SK-N-SH (cell line): ENCODE results near the gene ANK3. TPM values are rescaled to one million over a fixed set of nuclear protein-coding genes. Genes with fewer than 3 reads are reported as not detected.

Experiments
- CTCF ChIA-PET: fragments of 300-600, 350-600 bp; formaldehyde crosslinking; extraction: SDS; loops from one replicate; lab custom pipeline; 2021; lab: Yijun Ruan, JAX
- POLR2A ChIA-PET: fragments of 350-600 bp; sonication (Branson Sonifier 250); formaldehyde crosslinking; extraction: SDS; loops from one replicate; lab custom pipeline; 2020; ENCODE audit warnings: antibody characterized with exemption, inconsistent platforms; lab: Yijun Ruan, JAX
- DNase-seq: peaks from one replicate; pipeline ENCODE4 v3.0.0; 2012
- H2AFZ ChIP-seq: fragments of 200-600 bp; sonication (generic); 2 replicates; pipeline ENCODE4 v1.8.1; 2016; ENCODE audit warnings: antibody characterized with exemption, mild to moderate bottlenecking, low read depth
- H3F3A ChIP-seq: fragments of 200-600 bp; sonication (generic); replicated peaks from 2 replicates; pipeline ENCODE3; 2016; ENCODE audit warnings: antibody characterized with exemption, mild to moderate bottlenecking; ENCODE audit not compliant: insufficient read depth
- H3K27ac ChIP-seq, 2 experiments: fragments of 200-500 bp in 1 of 2; fragments of 200-600 bp in 1 of 2; sonication (Bioruptor generic) in 1 of 2; sonication (generic), shearing (Covaris generic) in 1 of 2; 2 replicates each; pipeline versions ENCODE4 v1.5.1 to v1.6.1; 2014 to 2016; ENCODE audit warnings: low read depth in 2 of 2, inconsistent platforms in 1 of 2, low read length in 1 of 2, mild to moderate bottlenecking in 1 of 2, mixed read lengths in 1 of 2
- H3K27me3 ChIP-seq: fragments of 200-600 bp; sonication (generic), shearing (Covaris generic); 2 replicates; pipeline ENCODE4 v1.6.1; 2016; ENCODE audit warnings: mixed run types; ENCODE audit not compliant: insufficient read depth
- H3K36me3 ChIP-seq, 2 experiments: fragments of 200-500 bp in 1 of 2; fragments of 200-600 bp in 1 of 2; sonication (Bioruptor generic) in 1 of 2; sonication (generic) in 1 of 2; replicated peaks in 1 of 2; 2 replicates each; pipeline versions ENCODE3 to v1.5.1; 2014 to 2016; ENCODE audit warnings: low read length in 1 of 2, mild to moderate bottlenecking in 1 of 2; ENCODE audit not compliant: insufficient read depth in 2 of 2, control insufficient read depth in 1 of 2
- H3K4me1 ChIP-seq, 2 experiments: fragments of 200-500 bp in 1 of 2; fragments of 200-600 bp in 1 of 2; sonication (Bioruptor generic) in 1 of 2; sonication (generic), shearing (Covaris generic) in 1 of 2; 2 replicates each; pipeline versions ENCODE4 v1.5.1 to v1.6.1; 2014 to 2016; ENCODE audit warnings: low read depth in 1 of 2, low read length in 1 of 2, mixed run types in 1 of 2; ENCODE audit not compliant: insufficient read depth in 2 of 2, control insufficient read depth in 1 of 2
- H3K4me2 ChIP-seq: fragments of 200-600 bp; sonication (generic), shearing (Covaris generic); 2 replicates; pipeline ENCODE4 v1.6.1; 2017; ENCODE audit warnings: mixed run types
- H3K4me3 ChIP-seq, 2 experiments: fragments of 200-500 bp in 1 of 2; fragments of 200-600 bp in 1 of 2; sonication (Bioruptor generic) in 1 of 2; sonication (generic), shearing (Covaris generic) in 1 of 2; 2 replicates each; pipeline versions ENCODE4 v1.5.1 to v1.8.1; 2014 to 2016; ENCODE audit warnings: low read depth in 2 of 2, inconsistent platforms in 1 of 2, low read length in 1 of 2, mild to moderate bottlenecking in 1 of 2, mixed read lengths in 1 of 2, moderate library complexity in 1 of 2
- H3K79me2 ChIP-seq: fragments of 200-600 bp; sonication (generic); 2 replicates; pipeline ENCODE4 v1.8.1; 2017; ENCODE audit warnings: mild to moderate bottlenecking; ENCODE audit not compliant: insufficient read depth
- H3K9ac ChIP-seq: fragments of 200-600 bp; sonication (generic); 2 replicates; pipeline ENCODE4 v1.6.1; 2017; ENCODE audit warnings: mixed run types
- H3K9me2 ChIP-seq: fragments of 200-600 bp; sonication (generic); 2 replicates; pipeline ENCODE4 v1.6.1; 2017; ENCODE audit warnings: mixed run types
- H3K9me3 ChIP-seq: fragments of 200-600 bp; sonication (generic); 2 replicates; pipeline ENCODE4 v1.6.1; 2017; ENCODE audit warnings: mixed run types, mild to moderate bottlenecking, moderate library complexity
- H4K20me1 ChIP-seq: fragments of 200-600 bp; sonication (generic); 2 replicates; pipeline ENCODE4 v1.6.1; 2017; ENCODE audit warnings: mild to moderate bottlenecking, mixed run types; ENCODE audit not compliant: insufficient read depth
- CHD2 ChIP-seq: fragments of 150-350 bp; IDR thresholded peaks from 2 replicates; pipeline ENCODE4 v1.6.1; 2018; ENCODE audit warnings: low read length; ENCODE audit not compliant: partially characterized antibody
- ELF1 ChIP-seq: IDR thresholded peaks from 2 replicates; pipeline ENCODE4 v1.4.0; 2012
- EP300 ChIP-seq, 2 experiments: IDR thresholded peaks; 2 replicates each; pipeline versions ENCODE4 v1.4.0 to v1.6.1; 2012; ENCODE audit warnings: borderline replicate concordance in 1 of 2, low read depth in 1 of 2, low read length in 1 of 2
- EZH2phosphoT487 ChIP-seq: fragments of 200-600 bp; sonication (generic); IDR thresholded peaks from 2 replicates; pipeline ENCODE4 v1.6.1; 2017; ENCODE audit warnings: low read depth, mixed run types, mild to moderate bottlenecking, antibody characterized with exemption, moderate library complexity, borderline replicate concordance
- FOXJ3 ChIP-seq: sonication (generic); formaldehyde crosslinking; IDR thresholded peaks from 2 replicates; pipeline ENCODE4 v1.5.1; 2020; ENCODE audit warnings: mild to moderate bottlenecking, missing genetic modification reagents
- FOXM1 ChIP-seq: IDR thresholded peaks from 2 replicates; pipeline ENCODE4 v1.4.0; 2012; ENCODE audit warnings: low read depth, mild to moderate bottlenecking
- GABPA ChIP-seq: IDR thresholded peaks from 2 replicates; pipeline ENCODE4 v1.4.0; 2012; ENCODE audit warnings: low read depth, mild to moderate bottlenecking
- IRF3 ChIP-seq: fragments of 150-350 bp; IDR thresholded peaks from 2 replicates; pipeline ENCODE4 v1.6.1; 2016; ENCODE audit warnings: mild to moderate bottlenecking, low read depth, low read length
- JUND ChIP-seq: IDR thresholded peaks from 2 replicates; pipeline ENCODE4 v1.4.0; 2012
- MAX ChIP-seq: IDR thresholded peaks from 2 replicates; pipeline ENCODE4 v1.4.0; 2012; ENCODE audit warnings: low read depth
- MEF2A ChIP-seq: IDR thresholded peaks from 2 replicates; pipeline ENCODE4 v1.4.0; 2012; ENCODE audit warnings: low read depth, borderline replicate concordance
- NFIC ChIP-seq: IDR thresholded peaks from 2 replicates; pipeline ENCODE4 v1.4.0; 2012; ENCODE audit warnings: borderline replicate concordance
- RCOR1 ChIP-seq: fragments of 150-350 bp; IDR thresholded peaks from 2 replicates; pipeline ENCODE4 v1.6.1; 2017; ENCODE audit warnings: antibody characterized with exemption, low read length
- REST ChIP-seq: IDR thresholded peaks from 2 replicates; pipeline ENCODE4 v1.6.1; 2012; ENCODE audit warnings: mild to moderate bottlenecking, low read depth, low read length, moderate library complexity
- RFX5 ChIP-seq: IDR thresholded peaks from 2 replicates; pipeline ENCODE4 v1.6.1; 2012; ENCODE audit warnings: mild to moderate bottlenecking, improper control_type of control experiment, low read length
- SIN3A ChIP-seq: IDR thresholded peaks from 2 replicates; pipeline ENCODE4 v1.6.1; 2012; ENCODE audit warnings: low read depth, mild to moderate bottlenecking, low read length, moderate library complexity, borderline replicate concordance
- SMC3 ChIP-seq: IDR thresholded peaks from 2 replicates; pipeline ENCODE4 v1.6.1; 2012; ENCODE audit warnings: low read depth, low read length, improper control_type of control experiment
- USF1 ChIP-seq: IDR thresholded peaks from 2 replicates; pipeline ENCODE4 v1.4.0; 2012; ENCODE audit warnings: low read depth, borderline replicate concordance
- USF2 ChIP-seq: fragments of 150-350 bp; IDR thresholded peaks from 2 replicates; pipeline ENCODE4 v1.6.1; 2017; ENCODE audit warnings: antibody characterized with exemption, low read length, low read depth, borderline replicate concordance
- WGBS: methylation state at CpG from one replicate; pipeline ENCODE4 v1.1.6; 2017; ENCODE audit warnings: low lambda C conversion rate; 5-methylcytosine and 5-hydroxymethylcytosine counted together
- polyA plus RNA-seq, 3 experiments: library from polyadenylated mRNA; depleted of rRNA; stranded (reverse); fragments of >200 nt; gene quantifications; 2 replicates each; pipeline ENCODE4 v1.2.3, GENCODE V29; 2012

Gene ANK3
- polyA plus RNA-seq, 1 of the 3 experiments (the other 2 are of a cell fraction) = 10.0 TPM

GRCh38 chr10:60130130-60130579 lies 259.5 kb downstream of the ANK3 start:
- TF ChIP-seq RCOR1 = no peak
- no peak for TF ChIP-seq JUND
- no peak for TF ChIP-seq ELF1
- no peak for TF ChIP-seq MAX
- TF ChIP-seq EP300 (IDR thresholded peaks at IDR 0.05; ENCODE audit: borderline replicate concordance in 1 of 2, low read depth in 1 of 2, low read length in 1 of 2) = no peak
- TF ChIP-seq RFX5 = no peak
- TF ChIP-seq USF1 = no peak
- TF ChIP-seq CHD2 = no peak
- no peak for TF ChIP-seq EZH2phosphoT487
- TF ChIP-seq SIN3A = no peak
- TF ChIP-seq MEF2A = no peak
- TF ChIP-seq IRF3 = no peak
- Histone ChIP-seq H4K20me1 (no peaks in the 10 kb centered on the region), H2AFZ (no peak overlapping the region), H3K9me3 (no peaks in the 10 kb centered on the region), H3K27me3 (no peaks in the 10 kb centered on the region), H3K9ac (no peak overlapping the region), H3K79me2 (no peaks in the 10 kb centered on the region), H3K4me1 (peaks cover 0 to 6% of the 10 kb centered on the region in 2 experiments; a peak in 3 of 4 replicates), H3F3A (no peaks in the 10 kb centered on the region), H3K4me2 (no peak overlapping the region), H3K4me3 (no peak overlapping the region), H3K9me2 (no peaks in the 10 kb centered on the region), H3K36me3 (no peaks in the 10 kb centered on the region), H3K27ac (no peak overlapping the region)
- CTCF ChIA-PET = interaction anchor here (0.7 to 1.2 kb wide), 3 partner anchors 74 to 308 kb away, joined by 3 read pairs; no protein-coding TSS in a partner anchor
- POLR2A ChIA-PET = no interaction called here
- WGBS = 100% methylated on average over 1 of the region's 1 CpG
- DNase-seq = peak; percentile 6

GRCh38 chr10:60125895-60126294 lies 263.8 kb downstream of the ANK3 start:
- no peaks in the 10 kb centered on the region for H3K9me2 ChIP-seq
- no peaks in the 10 kb centered on the region for H3K36me3 ChIP-seq
- H3K4me1 ChIP-seq = peaks cover 6 to 9% of the 10 kb centered on the region in 2 experiments
- no peaks in the 10 kb centered on the region for H4K20me1 ChIP-seq
- no peak for DNase-seq
- H3F3A ChIP-seq = peaks cover 17% of the 10 kb centered on the region
- H3K79me2 ChIP-seq = no peaks in the 10 kb centered on the region
- TF ChIP-seq SMC3 (no peak), NFIC (no peak), FOXJ3 (CRISPR knock-in tag) (no peak), GABPA (no peak), FOXM1 (no peak), REST (no peak), USF2 (no peak)
- H2AFZ ChIP-seq = no peak overlapping the region
- no peaks in the 10 kb centered on the region for H3K9me3 ChIP-seq
- ChIA-PET POLR2A (no interaction called here), CTCF (no interaction called here)
- H3K9ac ChIP-seq = no peak overlapping the region
- no peaks in the 10 kb centered on the region for H3K27me3 ChIP-seq
- no peak overlapping the region for H3K4me2 ChIP-seq
- no peak overlapping the region for H3K4me3 ChIP-seq
- no peak overlapping the region for H3K27ac ChIP-seq
